IMR-90 (cell line): ENCODE data around the gene PKIG. TPM values are rescaled to one million over a fixed set of nuclear protein-coding genes. Genes with fewer than 3 reads are reported as not detected.

Experiments used
- ATAC-seq: fragments of 200-7000 bp; cut with Tn5 transposase; 2 replicates; pipeline ENCODE4 v1.9.1; 2020; ENCODE audit warnings: low read depth, mild to moderate bottlenecking, moderate library complexity
- BruUV-seq: library from RNA; stranded (reverse); fragments of 400-500 nt; replicated peaks from 2 replicates; lab custom pipeline; 2021; lab: Mats Ljungman, UMichigan
- CTCF ChIA-PET: fragments of 300-600 bp; formaldehyde crosslinking; extraction: SDS; loops from one replicate; lab custom pipeline; 2021; ENCODE audit warnings: antibody characterized with exemption; lab: Yijun Ruan, JAX
- POLR2A ChIA-PET: fragments of 300-600 bp; sonication (Branson Sonifier 250); formaldehyde crosslinking; loops from one replicate; lab custom pipeline; 2022; ENCODE audit warnings: antibody characterized with exemption; ENCODE audit not compliant: unreplicated experiment; lab: Charles Lee
- DNase-seq: peaks from one replicate; pipeline ENCODE4 v3.0.0; 2013
- H2AFZ ChIP-seq: replicated peaks from 2 replicates; pipeline ENCODE3; 2013; ENCODE audit warnings: low read length, mild to moderate bottlenecking; ENCODE audit not compliant: poor library complexity
- H2AK5ac ChIP-seq: 2 replicates; pipeline ENCODE4 v1.6.1; 2013; ENCODE audit warnings: low read depth, low read length, inconsistent platforms
- H2AK9ac ChIP-seq: replicated peaks from 2 replicates; pipeline ENCODE3; 2013; ENCODE audit warnings: mild to moderate bottlenecking, low read depth, low read length, moderate library complexity; ENCODE audit not compliant: poor library complexity
- H2BK120ac ChIP-seq: 2 replicates; pipeline ENCODE4 v1.6.1; 2013; ENCODE audit warnings: low read depth, low read length, inconsistent platforms
- H2BK15ac ChIP-seq: 3 replicates; pipeline ENCODE4 v1.6.1; 2013; ENCODE audit warnings: low read depth, low read length, inconsistent platforms
- H2BK20ac ChIP-seq: 2 replicates; pipeline ENCODE4 v1.6.1; 2013; ENCODE audit warnings: low read depth, mild to moderate bottlenecking, inconsistent platforms, low read length, moderate library complexity
- H2BK5ac ChIP-seq: 2 replicates; pipeline ENCODE4 v1.6.1; 2013; ENCODE audit warnings: mild to moderate bottlenecking, low read depth, low read length, inconsistent platforms; ENCODE audit not compliant: poor library complexity, severe bottlenecking
- H3K14ac ChIP-seq: replicated peaks from 2 replicates; pipeline ENCODE4 v1.6.1; 2013; ENCODE audit warnings: low read depth, low read length, inconsistent platforms
- H3K18ac ChIP-seq: 2 replicates; pipeline ENCODE4 v1.6.1; 2013; ENCODE audit warnings: low read depth, low read length, control low read depth
- H3K23ac ChIP-seq: 2 replicates; pipeline ENCODE4 v1.6.1; 2013; ENCODE audit warnings: low read depth, low read length, inconsistent platforms
- H3K27ac ChIP-seq: 2 replicates; pipeline ENCODE4 v1.5.1; 2013; ENCODE audit warnings: mild to moderate bottlenecking, control low read depth, low read length; ENCODE audit not compliant: insufficient read depth
- H3K27me3 ChIP-seq: 2 replicates; pipeline ENCODE4 v1.6.1; 2013; ENCODE audit warnings: low read length; ENCODE audit not compliant: control insufficient read depth, insufficient read depth
- H3K36me3 ChIP-seq: 2 replicates; pipeline ENCODE4 v1.6.1; 2013; ENCODE audit warnings: low read length, mixed read lengths; ENCODE audit not compliant: control insufficient read depth, insufficient read depth
- H3K4ac ChIP-seq: 2 replicates; pipeline ENCODE4 v1.6.1; 2013; ENCODE audit warnings: low read depth, low read length, inconsistent platforms
- H3K4me1 ChIP-seq: 2 replicates; pipeline ENCODE4 v1.6.1; 2013; ENCODE audit warnings: low read length, mixed read lengths; ENCODE audit not compliant: control insufficient read depth, insufficient read depth
- H3K4me2 ChIP-seq: 2 replicates; pipeline ENCODE4 v1.6.1; 2013; ENCODE audit warnings: low read depth, mild to moderate bottlenecking, control low read depth, low read length, moderate library complexity
- H3K4me3 ChIP-seq: 2 replicates; pipeline ENCODE4 v1.5.1; 2013; ENCODE audit warnings: low read depth, mild to moderate bottlenecking, control low read depth, low read length, moderate library complexity; ENCODE audit not compliant: insufficient read depth
- H3K56ac ChIP-seq: 2 replicates; pipeline ENCODE4 v1.6.1; 2013; ENCODE audit warnings: low read length, inconsistent platforms; ENCODE audit not compliant: insufficient read depth; ENCODE audit errors: extremely low read depth
- H3K79me1 ChIP-seq, 2 experiments: 2 replicates each; pipeline ENCODE4 v1.6.1; 2013; ENCODE audit warnings: low read length in 2 of 2, inconsistent platforms in 1 of 2, low read depth in 1 of 2
- H3K9ac ChIP-seq: 2 replicates; pipeline ENCODE4 v1.6.1; 2013; ENCODE audit warnings: low read depth, low read length, control low read depth
- H3K9me1 ChIP-seq: 2 replicates; pipeline ENCODE4 v1.6.1; 2013; ENCODE audit warnings: low read length, inconsistent platforms; ENCODE audit not compliant: insufficient read depth
- H3K9me3 ChIP-seq: 2 replicates; pipeline ENCODE4 v1.6.1; 2013; ENCODE audit warnings: low read length; ENCODE audit not compliant: control insufficient read depth, insufficient read depth
- H4K20me1 ChIP-seq: 2 replicates; pipeline ENCODE4 v1.6.1; 2013; ENCODE audit warnings: low read length, inconsistent platforms; ENCODE audit not compliant: insufficient read depth
- H4K5ac ChIP-seq: 2 replicates; pipeline ENCODE4 v1.6.1; 2013; ENCODE audit warnings: mild to moderate bottlenecking, low read depth, low read length, control low read depth
- H4K8ac ChIP-seq, 2 experiments: 2 replicates each; pipeline ENCODE4 v1.6.1; 2013; ENCODE audit warnings: low read depth in 2 of 2, low read length in 2 of 2, control low read depth in 1 of 2, inconsistent platforms in 1 of 2
- H4K91ac ChIP-seq: 2 replicates; pipeline ENCODE4 v1.6.1; 2013; ENCODE audit warnings: low read depth, low read length, inconsistent platforms; ENCODE audit not compliant: insufficient read depth
- BHLHE40 ChIP-seq: fragments of 150-350 bp; IDR thresholded peaks from 2 replicates; pipeline ENCODE4 v1.6.1; 2016; ENCODE audit warnings: mild to moderate bottlenecking, low read depth, low read length
- CEBPB ChIP-seq: IDR thresholded peaks from 2 replicates; pipeline ENCODE4 v1.6.1; 2012; ENCODE audit warnings: low read depth, low read length, improper control_type of control experiment
- CHD1 ChIP-seq: IDR thresholded peaks from 2 replicates; pipeline ENCODE4 v1.6.1; 2012; ENCODE audit warnings: low read depth, low read length, improper control_type of control experiment
- CTCF ChIP-seq: conservative IDR thresholded peaks from 2 replicates; pipeline ENCODE4 v1.5.1; 2012; ENCODE audit warnings: mild to moderate bottlenecking, low read depth, low read length, improper control_type of control experiment
- ELK1 ChIP-seq: fragments of 150-350 bp; IDR thresholded peaks from 2 replicates; pipeline ENCODE4 v1.6.1; 2016; ENCODE audit warnings: low read depth, mild to moderate bottlenecking, low read length, moderate library complexity, borderline replicate concordance
- FOS ChIP-seq: fragments of 150-350 bp; IDR thresholded peaks from 2 replicates; pipeline ENCODE4 v1.6.1; 2016; ENCODE audit warnings: low read depth, low read length
- MAFK ChIP-seq: IDR thresholded peaks from 2 replicates; pipeline ENCODE4 v1.6.1; 2012; ENCODE audit warnings: low read depth, low read length, improper control_type of control experiment
- MAZ ChIP-seq: IDR thresholded peaks from 2 replicates; pipeline ENCODE4 v1.6.1; 2012; ENCODE audit warnings: low read depth, mild to moderate bottlenecking, low read length, improper control_type of control experiment, moderate library complexity, borderline replicate concordance
- NFE2L2 ChIP-seq: fragments of 150-350 bp; IDR thresholded peaks from 2 replicates; pipeline ENCODE4 v1.6.1; 2016; ENCODE audit warnings: low read depth, mild to moderate bottlenecking, low read length
- POLR2A ChIP-seq: IDR thresholded peaks from 2 replicates; pipeline ENCODE4 v1.6.1; 2012; ENCODE audit warnings: mild to moderate bottlenecking, low read depth, low read length
- RAD21 ChIP-seq: IDR thresholded peaks from 2 replicates; pipeline ENCODE4 v1.6.1; 2012; ENCODE audit warnings: low read length, improper control_type of control experiment
- RCOR1 ChIP-seq: IDR thresholded peaks from 2 replicates; pipeline ENCODE4 v1.6.1; 2012; ENCODE audit warnings: mild to moderate bottlenecking, low read length, improper control_type of control experiment; ENCODE audit not compliant: insufficient replicate concordance
- RFX5 ChIP-seq: IDR thresholded peaks from 2 replicates; pipeline ENCODE4 v1.8.0; 2012; ENCODE audit warnings: low read depth, mild to moderate bottlenecking, low read length, moderate library complexity
- USF2 ChIP-seq: fragments of 150-350 bp; IDR thresholded peaks from 2 replicates; pipeline ENCODE4 v1.6.1; 2017; ENCODE audit warnings: mild to moderate bottlenecking, antibody characterized with exemption, low read length, low read depth
- WGBS, 2 experiments: methylation state at CpG; one replicate each; pipeline versions ENCODE4 v1.1.5 to v1.1.7; 2013; ENCODE audit warnings: missing lambda C conversion rate in 2 of 2; ENCODE audit not compliant: insufficient read length in 1 of 2; ENCODE audit errors: extremely low coverage in 2 of 2; 5-methylcytosine and 5-hydroxymethylcytosine counted together
- dilution Hi-C: fragments of 300-500 bp; cut with HindIII; formaldehyde crosslinking; loops from one replicate; pipeline ENCODE4 v1.14.3; 2018; ENCODE audit warnings: low sequenced_read_pairs; ENCODE audit not compliant: unreplicated experiment
- in situ Hi-C: fragments of 300-500 bp; cut with MboI; formaldehyde crosslinking; loops from 3 replicates; pipeline ENCODE4 v1.14.3; 2019; ENCODE audit warnings: low sequenced_read_pairs, inconsistent platforms, mixed read lengths
- intact Hi-C: fragments of 100-400 bp; cut with micrococcal nuclease; formaldehyde crosslinking; loops from 2 replicates; pipeline ENCODE4 v1.10.0; 2022
- polyA plus RNA-seq, 3 experiments: library from polyadenylated mRNA; depleted of rRNA; stranded (reverse); fragments of >200 nt; gene quantifications; 2 replicates each; pipeline ENCODE4 v1.2.3, GENCODE V29; 2012; ENCODE audit warnings: low replicate concordance in 1 of 3
- total RNA-seq: library from RNA; depleted of rRNA; stranded (reverse); fragments of >200 nt; gene quantifications from 2 replicates; pipeline ENCODE4 v1.2.3, GENCODE V29; 2012

PKIG gene
- total and polyA plus RNA-seq, 2 of the 4 experiments (the other 2 are of a cell fraction), result 78.3 to 89.6 TPM

- in situ Hi-C loops, result no loop called here
- no peak overlapping the region for H2AK9ac ChIP-seq
- peak overlapping the region; percentile 94 for H3K14ac ChIP-seq
- no peaks in the 10 kb centered on the region for H3K36me3 ChIP-seq
- WGBS, 2 experiments, result 60% methylated on average over 1 of the region's 6 CpGs; no CpG with 5 or more reads in 1 of the 2 experiments
- no peak overlapping the region for H2AFZ ChIP-seq
- no TSS peak for BruUV-seq
- ChIA-PET POLR2A (no interaction called here), CTCF (no interaction called here)
- ATAC-seq, result no peak
- peaks cover 4 to 42% of the 10 kb centered on the region in 2 experiments for H3K79me1 ChIP-seq
- dilution Hi-C loops, result no loop called here
- 0 out of 2 replicates have a peak, but pooled peaks cover 5% of the 10 kb centered on the region for H4K20me1 ChIP-seq
- H4K5ac ChIP-seq, result peak overlapping the region; percentile 82; the same call in 1 of the 2 replicates
- no peak overlapping the region; the same call in 1 of the 2 replicates for H3K27ac ChIP-seq
- peak overlapping the region; percentile 80 for H2BK5ac ChIP-seq
- no peak overlapping the region for H3K9ac ChIP-seq
- H4K8ac ChIP-seq, result peak overlapping the region in 1 of 2 experiments; percentile 75; a peak in 3 of 4 replicates
- TF ChIP-seq FOS (no peak), RFX5 (no peak), CEBPB (no peak), MAZ (no peak), USF2 (no peak), CTCF (no peak), CHD1 (no peak), POLR2A (no peak), NFE2L2 (no peak), MAFK (no peak), ELK1 (no peak), BHLHE40 (no peak), RAD21 (no peak), RCOR1 (no peak)
- no peaks in the 10 kb centered on the region for H3K9me3 ChIP-seq
- peak overlapping the region; percentile 44 for H3K18ac ChIP-seq
- peak overlapping the region; percentile 43 for H4K91ac ChIP-seq
- peak overlapping the region; percentile 89 for H3K4ac ChIP-seq
- H2BK20ac ChIP-seq, result peak overlapping the region; percentile 83
- H2BK120ac ChIP-seq, result peak overlapping the region; percentile 90
- H3K56ac ChIP-seq, result 0 out of 2 replicates have a peak overlapping the region, but pooled peaks have one; percentile 8
- no peak overlapping the region for H3K4me3 ChIP-seq
- H3K9me1 ChIP-seq, result peaks cover 14% of the 10 kb centered on the region
- no peaks in the 10 kb centered on the region for H3K27me3 ChIP-seq
- intact Hi-C loops, result loop anchor here (5.0 kb wide), 1 partner anchor 39 kb away; no protein-coding TSS in a partner anchor
- no peak for DNase-seq
- peaks cover 12% of the 10 kb centered on the region for H3K4me1 ChIP-seq
- peak overlapping the region; percentile 83; the same call in 1 of the 2 replicates for H2AK5ac ChIP-seq
- H3K4me2 ChIP-seq, result no peak overlapping the region; the same call in 1 of the 2 replicates
- H2BK15ac ChIP-seq, result peak overlapping the region; percentile 78; the same call in 2 of the 3 replicates
- peak overlapping the region; percentile 86; the same call in 1 of the 2 replicates for H3K23ac ChIP-seq
These were observed 10.9 kb upstream of the PKIG start for GRCh38 chr20:44571362-44571988.
